Measurements from ENCODE around the gene PHYHIPL.

- no peak for TF ChIP-seq POLR2A (IDR thresholded peaks at IDR 0.05)
- TF ChIP-seq CTCF (IDR thresholded peaks at IDR 0.05) = no peak
Observed at GRCh38 chr10:59283456-59284091, 107.1 kb downstream of the PHYHIPL start.

Data from lower leg skin (tissue), 3 donors.